Measurements from ENCODE around the gene CCDC144A. TPM values are rescaled to one million over a fixed set of nuclear protein-coding genes. Genes with fewer than 3 reads are reported as not detected.
"Not testable (repeated sequence)": the region's sequence is repeated elsewhere in the genome, so short reads cannot be mapped to it uniquely, and the experiment has no call there.

The CCDC144A gene
- under 1 TPM; 0.13 to 0.20 TPM for total RNA-seq

DNA sequence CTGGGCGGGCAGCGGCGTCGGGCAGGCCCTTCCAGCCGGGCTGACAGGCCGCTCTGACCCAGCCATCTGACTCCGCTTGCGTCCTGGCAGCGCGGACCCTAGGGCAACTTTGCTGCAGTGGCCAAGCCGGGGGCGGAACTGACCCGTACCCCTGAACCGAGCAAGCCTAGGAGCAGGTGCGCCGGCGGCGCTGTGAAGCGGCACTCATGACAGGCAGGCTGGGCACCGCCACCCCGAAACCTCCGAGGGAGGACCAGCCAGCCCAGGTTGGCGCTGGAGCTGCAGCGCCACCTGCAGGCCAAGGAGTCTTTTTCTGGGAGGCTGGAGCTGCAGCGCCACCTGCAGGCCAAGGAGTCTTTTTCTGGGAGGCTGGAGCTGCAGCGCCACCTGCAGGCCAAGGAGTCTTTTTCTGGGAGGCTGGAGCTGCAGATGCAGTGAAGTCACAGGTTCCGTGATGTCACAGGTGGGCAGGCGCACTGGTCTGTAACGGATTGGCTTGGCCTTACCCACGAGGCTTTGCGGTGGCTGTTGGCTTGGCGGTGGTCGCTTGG is at the start of gene CCDC144A:
Gene CCDC144A, plus strand, starts transcription at position 511 of the 551 bp plus-strand sequence. CDS start 160 bp downstream, outside the sequence.
- TF ChIP-seq, protein P1, sequence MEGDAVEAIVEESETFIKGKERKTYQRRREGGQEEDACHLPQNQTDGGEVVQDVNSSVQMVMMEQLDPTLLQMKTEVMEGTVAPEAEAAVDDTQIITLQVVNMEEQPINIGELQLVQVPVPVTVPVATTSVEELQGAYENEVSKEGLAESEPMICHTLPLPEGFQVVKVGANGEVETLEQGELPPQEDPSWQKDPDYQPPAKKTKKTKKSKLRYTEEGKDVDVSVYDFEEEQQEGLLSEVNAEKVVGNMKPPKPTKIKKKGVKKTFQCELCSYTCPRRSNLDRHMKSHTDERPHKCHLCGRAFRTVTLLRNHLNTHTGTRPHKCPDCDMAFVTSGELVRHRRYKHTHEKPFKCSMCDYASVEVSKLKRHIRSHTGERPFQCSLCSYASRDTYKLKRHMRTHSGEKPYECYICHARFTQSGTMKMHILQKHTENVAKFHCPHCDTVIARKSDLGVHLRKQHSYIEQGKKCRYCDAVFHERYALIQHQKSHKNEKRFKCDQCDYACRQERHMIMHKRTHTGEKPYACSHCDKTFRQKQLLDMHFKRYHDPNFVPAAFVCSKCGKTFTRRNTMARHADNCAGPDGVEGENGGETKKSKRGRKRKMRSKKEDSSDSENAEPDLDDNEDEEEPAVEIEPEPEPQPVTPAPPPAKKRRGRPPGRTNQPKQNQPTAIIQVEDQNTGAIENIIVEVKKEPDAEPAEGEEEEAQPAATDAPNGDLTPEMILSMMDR (IDR thresholded peaks at IDR 0.05): peak; percentile 30
- DNase-seq: peak; percentile 50
- H3K36me3 ChIP-seq; H3K27me3 ChIP-seq; intact Hi-C loops (cut with DNase I); H3K4me1 ChIP-seq; H3K4me3 ChIP-seq; H3K9me3 ChIP-seq; H3K27ac ChIP-seq; H3K9ac ChIP-seq (ENCODE audit: low read depth in 2 of 2, low read length in 2 of 2): not testable (repeated sequence)

GRCh38 chr17:16649585-16649984 is 40.5 kb upstream of the CCDC144A start:
- no peak for DNase-seq
- Histone ChIP-seq H3K27ac (no peak overlapping the region), H3K36me3 (no peaks in the 10 kb centered on the region), H3K27me3 (no peaks in the 10 kb centered on the region), H3K9ac (ENCODE audit: low read depth in 2 of 2, low read length in 2 of 2) (no peak overlapping the region), H3K4me3 (no peak overlapping the region), H3K4me1 (no peaks in the 10 kb centered on the region), H3K9me3 (no peaks in the 10 kb centered on the region)
- intact Hi-C loops (cut with DNase I): no loop called here
- TF ChIP-seq, protein P1 (IDR thresholded peaks at IDR 0.05): no peak

DNA sequence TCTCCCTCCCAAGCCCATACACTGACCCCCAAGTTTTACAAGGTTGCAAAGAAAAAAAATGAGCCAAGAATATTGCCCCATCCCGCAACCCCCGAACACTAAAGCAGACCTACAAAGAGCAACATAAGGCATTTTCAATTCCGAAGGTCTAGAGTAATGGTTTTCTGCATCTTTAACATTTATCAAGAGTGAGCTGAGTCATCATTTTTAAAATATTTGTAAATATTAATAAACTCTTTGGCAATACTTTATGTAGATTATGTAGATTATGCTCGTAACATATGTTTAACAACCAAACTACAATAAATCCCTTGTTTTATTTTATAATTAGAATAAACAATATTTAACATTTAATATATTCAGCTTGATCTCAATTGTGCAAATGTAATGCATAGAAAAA is 37.8 kb upstream of the CCDC144A start:
- no peak overlapping the region for H3K4me3 ChIP-seq
- H3K27me3 ChIP-seq: peaks cover 5% of the 10 kb centered on the region
- H3K36me3 ChIP-seq: no peaks in the 10 kb centered on the region
- TF ChIP-seq, protein P1 (IDR thresholded peaks at IDR 0.05): no peak
- DNase-seq: no peak
- H3K27ac ChIP-seq: no peak overlapping the region
- no peak overlapping the region for H3K9ac ChIP-seq (ENCODE audit: low read depth in 2 of 2, low read length in 2 of 2)
- no peaks in the 10 kb centered on the region for H3K4me1 ChIP-seq
- H3K9me3 ChIP-seq: no peaks in the 10 kb centered on the region
- intact Hi-C loops (cut with DNase I): no loop called here

DNA sequence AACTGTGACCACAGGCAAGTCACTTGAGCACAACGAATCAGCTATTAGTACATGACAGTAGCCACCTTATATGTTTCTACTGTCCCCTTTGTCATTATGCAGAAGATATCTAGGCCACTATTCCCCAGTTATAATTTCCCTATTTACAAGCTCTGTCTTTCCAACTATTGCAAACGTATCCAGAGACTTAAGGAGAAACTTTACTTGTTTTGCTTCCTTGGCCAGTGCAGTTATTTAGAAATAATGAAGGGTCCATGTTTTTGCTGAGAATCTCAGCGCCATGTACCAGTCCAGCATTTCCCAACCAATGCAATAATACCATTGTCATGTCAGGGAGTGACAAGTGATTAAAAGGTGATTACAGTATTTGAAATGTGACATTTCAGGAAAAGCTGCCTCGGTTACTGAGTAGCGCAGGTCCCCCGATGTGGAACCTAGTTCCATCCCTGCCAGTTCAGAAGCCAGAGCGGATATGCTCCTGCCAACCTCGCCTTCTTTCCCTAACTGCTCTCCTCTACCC is 37.1 kb upstream of the CCDC144A start:
- intact Hi-C loops (cut with DNase I): no loop called here
- no peak for DNase-seq
- no peaks in the 10 kb centered on the region for H3K4me1 ChIP-seq

GRCh38 chr17:16653367-16654041 is 36.5 kb upstream of the CCDC144A start, which contains the start of gene ZNF624:
TSS of gene ZNF624 (minus strand) at chr17:16653850.
- Histone ChIP-seq H3K9ac (ENCODE audit: low read depth in 2 of 2, low read length in 2 of 2) (peak within 1 kb of the TSS; percentile 63 to 86), H3K4me1 (no peaks in the 10 kb centered on the region), H3K36me3 (no peaks in the 10 kb centered on the region), H3K27ac (peak within 1 kb of the TSS; percentile 86), H3K27me3 (peaks cover 5% of the 10 kb centered on the region), H3K4me3 (peak within 1 kb of the TSS; percentile 60), H3K9me3 (no peaks in the 10 kb centered on the region)
- TF ChIP-seq, protein P1 (IDR thresholded peaks at IDR 0.05): no peak
- intact Hi-C loops (cut with DNase I): no loop called here
- DNase-seq: peak; percentile 93

More for the DNA sequence above, 37.1 kb upstream of the CCDC144A start:
- Histone ChIP-seq H3K9ac (ENCODE audit: low read depth in 2 of 2, low read length in 2 of 2) (peak overlapping the region; percentile 63 to 86), H3K36me3 (no peaks in the 10 kb centered on the region), H3K9me3 (no peaks in the 10 kb centered on the region), H3K4me3 (peak overlapping the region; percentile 60), H3K27ac (peak overlapping the region; percentile 86), H3K27me3 (peaks cover 5% of the 10 kb centered on the region)
- TF ChIP-seq, protein P1 (IDR thresholded peaks at IDR 0.05): no peak
